K562 (cell line): ENCODE data around the gene CRYBG1.

ENCODE experiments used
- ATF1 ChIP-seq, 2 experiments: fragments of 450-650 bp in 1 of 2; IDR thresholded peaks; 2 replicates each; pipeline ENCODE4 v1.6.1; 2016; ENCODE audit warnings: missing compliant biosample characterization in 1 of 2, missing genetic modification characterization in 1 of 2
- BCL6 ChIP-seq: fragments of 250-450 bp; sonication (Bioruptor Pico); IDR thresholded peaks from 2 replicates; pipeline ENCODE4 v1.4.0; 2020
- MXI1 ChIP-seq: IDR thresholded peaks from 2 replicates; pipeline ENCODE4 v1.6.1; 2011; ENCODE audit warnings: low read depth, mild to moderate bottlenecking, improper control_type of control experiment, low read length
- NFIC ChIP-seq: fragments of 450-650 bp; IDR thresholded peaks from 2 replicates; pipeline ENCODE4 v1.6.1; 2017; ENCODE audit warnings: mild to moderate bottlenecking, inconsistent platforms
- PYGO2 ChIP-seq: fragments of 450-650 bp; IDR thresholded peaks from 2 replicates; pipeline ENCODE4 v1.6.1; 2016; ENCODE audit warnings: mild to moderate bottlenecking, missing genetic modification characterization, moderate library complexity, missing compliant biosample characterization
- SP2 ChIP-seq: IDR thresholded peaks from 2 replicates; pipeline ENCODE4 v1.6.1; 2011; ENCODE audit warnings: mild to moderate bottlenecking, low read depth, low read length, moderate library complexity; ENCODE audit not compliant: poor library complexity, severe bottlenecking; ENCODE audit errors: extremely low read depth
- TCF7 ChIP-seq: sonication (generic); IDR thresholded peaks from 2 replicates; pipeline ENCODE4 v1.6.1; 2016; ENCODE audit warnings: antibody characterized with exemption, borderline replicate concordance
- ZKSCAN1 ChIP-seq: fragments of 150-350 bp; IDR thresholded peaks from 2 replicates; pipeline ENCODE4 v1.6.1; 2016; ENCODE audit warnings: low read depth, low read length
- TF ChIP-seq, protein P1 (sequence below), 3 experiments: IDR thresholded peaks in 2 of 3; conservative IDR thresholded peaks in 1 of 3; 2 replicates each; pipeline ENCODE4 v1.5.1; 2011 to 2012; ENCODE audit warnings: low read length in 3 of 3, mild to moderate bottlenecking in 3 of 3, control low read depth in 2 of 3, improper control_type of control experiment in 1 of 3, inconsistent platforms in 1 of 3, low read depth in 1 of 3, mixed read lengths in 1 of 3, moderate library complexity in 1 of 3; ENCODE audit not compliant: insufficient read depth in 2 of 3
- TF ChIP-seq, protein P2 (sequence below): sonication (generic); formaldehyde crosslinking; IDR thresholded peaks from 2 replicates; pipeline ENCODE4 v1.5.0; 2020; ENCODE audit warnings: missing genetic modification reagents

DNA sequence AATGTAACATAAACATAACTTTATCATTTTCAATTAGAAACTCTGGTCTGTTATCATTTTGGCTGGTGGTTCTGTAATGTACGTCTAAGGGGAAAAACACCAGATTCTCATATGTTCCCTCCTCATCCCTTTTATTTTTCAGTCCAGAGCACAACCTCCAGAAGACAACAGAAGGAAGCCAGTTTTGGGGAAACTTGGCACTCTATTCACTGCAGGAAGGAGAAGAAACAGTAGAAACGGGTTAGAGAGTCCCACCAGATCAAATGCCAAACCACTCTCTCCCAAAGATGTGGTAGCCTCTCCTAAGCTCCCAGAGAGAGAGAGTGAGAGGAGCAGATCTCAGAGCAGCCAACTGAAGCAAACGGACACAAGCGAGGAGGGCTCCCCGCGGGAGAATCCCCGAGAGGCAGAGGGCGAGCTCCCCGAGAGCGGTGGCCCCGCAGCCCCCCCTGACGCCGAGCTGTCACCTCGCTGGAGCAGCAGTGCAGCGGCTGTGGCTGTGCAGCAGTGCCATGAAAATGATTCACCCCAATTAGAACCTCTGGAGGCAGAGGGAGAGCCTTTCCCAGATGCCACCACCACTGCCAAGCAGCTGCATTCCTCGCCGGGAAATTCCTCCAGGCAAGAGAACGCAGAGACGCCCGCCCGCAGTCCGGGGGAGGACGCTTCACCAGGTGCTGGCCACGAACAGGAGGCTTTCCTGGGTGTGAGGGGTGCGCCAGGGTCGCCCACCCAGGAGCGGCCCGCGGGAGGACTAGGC, 151.0 kb downstream of the CRYBG1 start:
- no peak for TF ChIP-seq TCF7
- TF ChIP-seq NFIC = no peak
- no peak for TF ChIP-seq ATF1 (CRISPR knock-in tag; IDR thresholded peaks at IDR 0.05)
- no peak for TF ChIP-seq ATF1 (tag; IDR thresholded peaks at IDR 0.05)
- TF ChIP-seq ZKSCAN1 = no peak
- TF ChIP-seq, protein P1, sequence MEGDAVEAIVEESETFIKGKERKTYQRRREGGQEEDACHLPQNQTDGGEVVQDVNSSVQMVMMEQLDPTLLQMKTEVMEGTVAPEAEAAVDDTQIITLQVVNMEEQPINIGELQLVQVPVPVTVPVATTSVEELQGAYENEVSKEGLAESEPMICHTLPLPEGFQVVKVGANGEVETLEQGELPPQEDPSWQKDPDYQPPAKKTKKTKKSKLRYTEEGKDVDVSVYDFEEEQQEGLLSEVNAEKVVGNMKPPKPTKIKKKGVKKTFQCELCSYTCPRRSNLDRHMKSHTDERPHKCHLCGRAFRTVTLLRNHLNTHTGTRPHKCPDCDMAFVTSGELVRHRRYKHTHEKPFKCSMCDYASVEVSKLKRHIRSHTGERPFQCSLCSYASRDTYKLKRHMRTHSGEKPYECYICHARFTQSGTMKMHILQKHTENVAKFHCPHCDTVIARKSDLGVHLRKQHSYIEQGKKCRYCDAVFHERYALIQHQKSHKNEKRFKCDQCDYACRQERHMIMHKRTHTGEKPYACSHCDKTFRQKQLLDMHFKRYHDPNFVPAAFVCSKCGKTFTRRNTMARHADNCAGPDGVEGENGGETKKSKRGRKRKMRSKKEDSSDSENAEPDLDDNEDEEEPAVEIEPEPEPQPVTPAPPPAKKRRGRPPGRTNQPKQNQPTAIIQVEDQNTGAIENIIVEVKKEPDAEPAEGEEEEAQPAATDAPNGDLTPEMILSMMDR (IDR thresholded peaks at IDR 0.05 in 2 of 3, conservative IDR thresholded peaks at IDR 0.05 in 1 of 3; ENCODE audit: insufficient read depth in 2 of 3, low read depth in 1 of 3, low read length in 3 of 3) = no peak
- TF ChIP-seq, protein P2, sequence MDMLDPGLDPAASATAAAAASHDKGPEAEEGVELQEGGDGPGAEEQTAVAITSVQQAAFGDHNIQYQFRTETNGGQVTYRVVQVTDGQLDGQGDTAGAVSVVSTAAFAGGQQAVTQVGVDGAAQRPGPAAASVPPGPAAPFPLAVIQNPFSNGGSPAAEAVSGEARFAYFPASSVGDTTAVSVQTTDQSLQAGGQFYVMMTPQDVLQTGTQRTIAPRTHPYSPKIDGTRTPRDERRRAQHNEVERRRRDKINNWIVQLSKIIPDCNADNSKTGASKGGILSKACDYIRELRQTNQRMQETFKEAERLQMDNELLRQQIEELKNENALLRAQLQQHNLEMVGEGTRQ (CRISPR knock-in tag) = no peak
- TF ChIP-seq BCL6 = no peak
- no peak for TF ChIP-seq PYGO2 (tag)
- TF ChIP-seq SP2 = no peak
- no peak for TF ChIP-seq MXI1
